Thyroid gland (tissue), 4 donors: ENCODE data around the gene DNAJB2. TPM values are rescaled to one million over a fixed set of nuclear protein-coding genes. Genes with fewer than 3 reads are reported as not detected.

Source experiments
- DNase-seq, 2 donors: peaks; one replicate each; pipeline ENCODE4 v3.0.0-alpha.2; 2019
- H3K27ac ChIP-seq, 3 donors: fragments of 200-600 bp; sonication (generic); 1 replicate in 2 of 3; 2 replicates in 1 of 3; pipeline ENCODE4 v1.5.1; 2016 to 2019; ENCODE audit warnings: mild to moderate bottlenecking in 1 of 3, moderate library complexity in 1 of 3
- H3K27me3 ChIP-seq: fragments of 200-600 bp; sonication (generic); one replicate; pipeline ENCODE4 v1.5.1; 2019
- H3K36me3 ChIP-seq, 2 donors: fragments of 200-600 bp; sonication (generic); one replicate each; pipeline ENCODE4 v1.5.1; 2016 to 2019
- H3K4me1 ChIP-seq, 2 donors: fragments of 200-600 bp; sonication (generic); one replicate each; pipeline ENCODE4 v1.5.1; 2017 to 2019
- H3K4me3 ChIP-seq, 3 donors: fragments of 200-600 bp; sonication (generic); replicated peaks in 1 of 3; 1 replicate in 2 of 3; 2 replicates in 1 of 3; pipeline ENCODE4 v1.5.1; 2016; ENCODE audit warnings: mild to moderate bottlenecking in 1 of 3
- H3K9me3 ChIP-seq: fragments of 200-600 bp; sonication (generic); one replicate; pipeline ENCODE4 v1.5.1; 2017
- CTCF ChIP-seq, 6 experiments: fragments of 200-600 bp in 3 of 6; fragments of 450-650 bp in 3 of 6; sonication (generic) in 3 of 6; IDR thresholded peaks; one replicate each; pipeline ENCODE4 v1.5.1; 2016 to 2019; ENCODE audit warnings: antibody characterized with exemption in 6 of 6, mild to moderate bottlenecking in 2 of 6, inconsistent platforms in 1 of 6, moderate library complexity in 1 of 6
- POLR2A ChIP-seq, 2 donors: fragments of 450-650 bp; IDR thresholded peaks; one replicate each; pipeline ENCODE4 v1.6.1; 2017; ENCODE audit warnings: antibody characterized with exemption in 2 of 2, mild to moderate bottlenecking in 2 of 2, moderate library complexity in 1 of 2
- WGBS, 2 donors: methylation state at CpG; one replicate each; pipeline ENCODE4 v1.1.5; 2017; 5-methylcytosine and 5-hydroxymethylcytosine counted together
- intact Hi-C: fragments of 100-400 bp; cut with DNase I; formaldehyde crosslinking; loops from one replicate; pipeline ENCODE4 v1.15.1; 2023
- total RNA-seq, 4 donors: library from RNA; depleted of rRNA; stranded (reverse); fragments of >200 nt; gene quantifications; one replicate each; pipeline ENCODE4 v1.2.3, GENCODE V29; 2016

Gene DNAJB2
- total RNA-seq, 4 donors from 2014 or later = 79.0 to 127 (median 116) TPM

GRCh38 chr2:219282943-219283581 lies 3.9 kb downstream of the DNAJB2 start:
- Histone ChIP-seq H3K36me3 (peaks cover 42% of the 10 kb centered on the region in 2 donors), H3K9me3 (no peaks in the 10 kb centered on the region), H3K27ac (no peak overlapping the region), H3K4me3 (no peak overlapping the region), H3K4me1 (peaks cover 15 to 17% of the 10 kb centered on the region in 2 donors), H3K27me3 (no peaks in the 10 kb centered on the region)
- DNase-seq = no peak
- intact Hi-C loops = loop anchor here (5.0 kb wide), 1 partner anchor 36 kb away; the partner anchor contains the start of genes GLB1L and STK16
- 92 to 96% methylated on average over 15 to 17 of the region's 17 CpGs for WGBS, 2 donors
- no peak for TF ChIP-seq CTCF (IDR thresholded peaks at IDR 0.05)

GRCh38 chr2:219284501-219285372 lies 5.6 kb downstream of the DNAJB2 start:
- peaks cover 42% of the 10 kb centered on the region in 2 donors for H3K36me3 ChIP-seq
- no peak overlapping the region for H3K27ac ChIP-seq
- peaks cover 5 to 16% of the 10 kb centered on the region in 2 donors for H3K4me1 ChIP-seq
- H3K4me3 ChIP-seq = no peak overlapping the region
- no peaks in the 10 kb centered on the region for H3K27me3 ChIP-seq
- TF ChIP-seq CTCF (IDR thresholded peaks at IDR 0.05) (no peak), POLR2A (IDR thresholded peaks at IDR 0.05) (no peak)
- H3K9me3 ChIP-seq = no peaks in the 10 kb centered on the region
- intact Hi-C loops = loop anchor here (5.0 kb wide), 1 partner anchor 37 kb away; the partner anchor contains the start of genes GLB1L and STK16
- 88 to 94% methylated on average over 9 to 15 of the region's 16 CpGs for WGBS, 2 donors
- no peak for DNase-seq

GRCh38 chr2:219285373-219285735 lies 6.2 kb downstream of the DNAJB2 start:
- no peak for TF ChIP-seq POLR2A (IDR thresholded peaks at IDR 0.05)
- TF ChIP-seq CTCF (IDR thresholded peaks at IDR 0.05) = no peak
- H3K27ac ChIP-seq = no peak overlapping the region
- no peak for DNase-seq

GRCh38 chr2:219285894-219286425 lies 6.8 kb downstream of the DNAJB2 start:
- 78 to 93% methylated on average over 11 to 14 of the region's 17 CpGs for WGBS, 2 donors
- no peak overlapping the region for H3K27ac ChIP-seq
- H3K36me3 ChIP-seq = peaks cover 37 to 42% of the 10 kb centered on the region in 2 donors
- intact Hi-C loops = no loop called here
- no peak overlapping the region for H3K4me3 ChIP-seq
- H3K27me3 ChIP-seq = no peaks in the 10 kb centered on the region
- H3K4me1 ChIP-seq = peaks cover 0 to 11% of the 10 kb centered on the region in 2 donors
- DNase-seq = no peak
- no peaks in the 10 kb centered on the region for H3K9me3 ChIP-seq
- TF ChIP-seq POLR2A (IDR thresholded peaks at IDR 0.05) (no peak), CTCF (IDR thresholded peaks at IDR 0.05) (no peak)

More at GRCh38 chr2:219285373-219285735, 6.2 kb downstream of the DNAJB2 start:
- Histone ChIP-seq H3K9me3 (no peaks in the 10 kb centered on the region), H3K4me3 (no peak overlapping the region), H3K4me1 (peaks cover 0 to 13% of the 10 kb centered on the region in 2 donors), H3K36me3 (peaks cover 42% of the 10 kb centered on the region in 2 donors), H3K27me3 (no peaks in the 10 kb centered on the region)
- WGBS, 2 donors = 92 to 94% methylated on average over 12 of the region's 12 CpGs
- intact Hi-C loops = no loop called here
